ENCODE data around the gene CRABP1.

The CRABP1 gene

DNA sequence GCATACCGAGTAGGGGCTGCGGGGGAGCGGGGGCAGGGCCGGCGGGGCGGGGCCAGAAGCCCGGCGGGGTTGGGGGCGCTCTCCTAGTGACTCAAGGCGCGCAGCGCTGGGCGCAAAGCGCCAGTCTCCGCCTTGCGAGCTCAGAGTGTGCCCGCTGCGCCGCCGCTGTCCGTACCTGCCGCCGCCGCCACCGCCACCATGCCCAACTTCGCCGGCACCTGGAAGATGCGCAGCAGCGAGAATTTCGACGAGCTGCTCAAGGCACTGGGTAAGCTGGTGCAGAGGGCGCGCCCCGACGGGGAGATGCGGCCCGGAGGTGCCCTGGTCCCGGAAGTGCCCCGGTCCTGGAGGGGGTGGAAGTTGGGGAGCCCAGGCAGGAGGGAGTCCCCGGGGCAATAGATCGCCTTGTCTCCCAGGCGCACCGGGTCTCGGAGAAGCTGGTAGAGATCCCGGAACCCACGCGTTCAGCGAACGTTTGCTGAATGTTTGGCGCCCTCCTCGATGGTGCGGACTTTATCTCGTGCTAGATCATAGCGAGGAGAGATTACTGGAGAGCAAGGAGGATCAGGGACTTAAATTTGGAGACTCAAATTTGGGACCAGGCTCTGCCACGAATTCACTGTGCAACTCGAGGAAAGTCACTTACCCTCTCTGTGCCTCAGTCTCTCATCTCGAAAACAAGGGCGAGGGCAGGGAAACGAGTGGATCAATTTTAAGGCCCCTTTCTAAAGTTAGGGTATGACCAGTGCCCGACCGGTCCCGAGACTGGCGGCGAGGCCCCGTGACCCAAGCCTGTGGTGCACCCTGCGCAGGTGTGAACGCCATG is at the start of gene CRABP1:
TSS of gene CRABP1 (plus strand) at position 123 of the 826 bp plus-strand sequence. CDS start at position 199, 76 bp downstream.
- Histone ChIP-seq H3K27me3 (ENCODE audit: control insufficient read depth, insufficient read depth, low read length) (no peaks in the 10 kb centered on the region), H3K9ac (no peak within 1 kb of the TSS), H3K36me3 (ENCODE audit: control insufficient read depth, insufficient read depth, low read length) (no peaks in the 10 kb centered on the region), H2AFZ (no peak within 1 kb of the TSS), H3K4me1 (no peaks in the 10 kb centered on the region), H3K27ac (no peak within 1 kb of the TSS), H3K4me2 (ENCODE audit: low read length) (no peak within 1 kb of the TSS), H3K4me3 (ENCODE audit: low read depth, low read length) (no peak within 1 kb of the TSS), H3K9me3 (ENCODE audit: control insufficient read depth, low read length) (no peaks in the 10 kb centered on the region), H3K79me2 (no peaks in the 10 kb centered on the region)
- TF ChIP-seq, protein P1, sequence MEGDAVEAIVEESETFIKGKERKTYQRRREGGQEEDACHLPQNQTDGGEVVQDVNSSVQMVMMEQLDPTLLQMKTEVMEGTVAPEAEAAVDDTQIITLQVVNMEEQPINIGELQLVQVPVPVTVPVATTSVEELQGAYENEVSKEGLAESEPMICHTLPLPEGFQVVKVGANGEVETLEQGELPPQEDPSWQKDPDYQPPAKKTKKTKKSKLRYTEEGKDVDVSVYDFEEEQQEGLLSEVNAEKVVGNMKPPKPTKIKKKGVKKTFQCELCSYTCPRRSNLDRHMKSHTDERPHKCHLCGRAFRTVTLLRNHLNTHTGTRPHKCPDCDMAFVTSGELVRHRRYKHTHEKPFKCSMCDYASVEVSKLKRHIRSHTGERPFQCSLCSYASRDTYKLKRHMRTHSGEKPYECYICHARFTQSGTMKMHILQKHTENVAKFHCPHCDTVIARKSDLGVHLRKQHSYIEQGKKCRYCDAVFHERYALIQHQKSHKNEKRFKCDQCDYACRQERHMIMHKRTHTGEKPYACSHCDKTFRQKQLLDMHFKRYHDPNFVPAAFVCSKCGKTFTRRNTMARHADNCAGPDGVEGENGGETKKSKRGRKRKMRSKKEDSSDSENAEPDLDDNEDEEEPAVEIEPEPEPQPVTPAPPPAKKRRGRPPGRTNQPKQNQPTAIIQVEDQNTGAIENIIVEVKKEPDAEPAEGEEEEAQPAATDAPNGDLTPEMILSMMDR (IDR thresholded peaks at IDR 0.05) = no peak

DNA sequence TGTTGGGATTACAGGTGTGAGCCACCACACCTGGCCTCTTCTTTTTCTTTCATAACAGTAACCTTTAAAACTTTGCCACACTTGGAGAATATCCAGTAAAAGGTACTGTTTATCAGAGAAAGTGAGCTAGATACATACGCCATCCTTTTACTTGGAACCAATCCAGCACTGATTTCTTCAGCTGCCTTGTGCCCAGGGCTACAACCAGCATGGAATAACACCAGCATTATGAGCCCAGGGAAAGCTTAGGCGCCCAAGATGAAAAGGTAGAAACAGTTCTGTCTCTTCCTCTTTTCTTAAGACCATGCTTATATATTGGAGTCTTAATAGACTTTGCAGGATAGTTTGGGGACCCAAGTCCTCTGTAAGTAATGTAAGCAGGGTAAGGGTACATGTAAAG is 49.1 kb upstream of the CRABP1 start:
- Histone ChIP-seq H3K4me1 (no peaks in the 10 kb centered on the region), H3K36me3 (ENCODE audit: control insufficient read depth, insufficient read depth, low read length) (no peaks in the 10 kb centered on the region), H3K4me3 (ENCODE audit: low read depth, low read length) (no peak overlapping the region), H3K79me2 (no peaks in the 10 kb centered on the region), H3K9ac (no peak overlapping the region), H2AFZ (no peak overlapping the region), H3K27me3 (ENCODE audit: control insufficient read depth, insufficient read depth, low read length) (no peaks in the 10 kb centered on the region), H3K27ac (no peak overlapping the region), H3K4me2 (ENCODE audit: low read length) (no peak overlapping the region), H3K9me3 (ENCODE audit: control insufficient read depth, low read length) (no peaks in the 10 kb centered on the region)
- TF ChIP-seq, protein P1 (IDR thresholded peaks at IDR 0.05) = no peak

DNA sequence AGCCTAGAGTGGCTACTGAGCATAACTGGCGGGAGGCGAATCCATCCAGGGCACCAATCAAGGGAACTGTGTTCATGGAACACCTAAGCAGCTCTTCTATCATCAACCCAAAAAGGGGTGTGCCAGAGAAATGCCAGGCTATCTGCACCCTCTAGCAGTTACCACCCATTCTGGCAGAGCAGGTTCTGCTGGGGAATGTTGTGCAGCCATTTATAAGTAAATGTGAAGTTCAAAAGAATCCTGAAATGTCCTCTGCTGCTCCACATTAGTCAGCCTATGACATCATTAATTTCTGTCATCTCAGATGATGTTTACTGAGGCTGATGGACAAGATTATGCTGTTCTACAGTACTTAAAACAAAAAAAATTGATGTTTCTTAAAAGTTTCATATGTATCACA is 48.5 kb upstream of the CRABP1 start:
- Histone ChIP-seq H3K36me3 (ENCODE audit: control insufficient read depth, insufficient read depth, low read length) (no peaks in the 10 kb centered on the region), H3K4me1 (no peaks in the 10 kb centered on the region), H3K4me2 (ENCODE audit: low read length) (no peak overlapping the region), H3K9ac (no peak overlapping the region), H3K4me3 (ENCODE audit: low read depth, low read length) (no peak overlapping the region), H3K9me3 (ENCODE audit: control insufficient read depth, low read length) (no peaks in the 10 kb centered on the region), H2AFZ (no peak overlapping the region), H3K27ac (no peak overlapping the region), H3K79me2 (no peaks in the 10 kb centered on the region), H3K27me3 (ENCODE audit: control insufficient read depth, insufficient read depth, low read length) (no peaks in the 10 kb centered on the region)
- TF ChIP-seq, protein P1 (IDR thresholded peaks at IDR 0.05) = no peak

DNA sequence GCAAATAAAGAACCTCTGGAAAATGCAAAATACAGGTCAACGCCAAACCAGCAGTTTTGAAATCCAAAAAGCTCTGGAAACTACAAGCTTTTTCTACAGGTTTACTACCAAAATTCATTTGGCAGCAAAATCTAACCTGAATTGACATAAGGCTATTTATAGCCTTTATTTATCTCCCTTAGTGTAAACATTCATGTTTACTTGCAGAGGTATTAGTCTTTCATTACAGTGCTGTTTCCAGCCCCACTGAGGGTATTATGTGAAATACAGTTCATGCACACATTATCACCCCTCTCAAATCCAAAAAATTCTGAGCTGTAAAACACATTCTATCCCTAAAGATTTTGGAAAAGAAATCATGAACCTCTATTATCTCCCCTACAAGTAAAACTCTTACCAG is 47.9 kb upstream of the CRABP1 start:
- H3K9me3 ChIP-seq (ENCODE audit: control insufficient read depth, low read length) = no peaks in the 10 kb centered on the region
- no peak overlapping the region for H3K4me2 ChIP-seq (ENCODE audit: low read length)
- no peak overlapping the region for H3K27ac ChIP-seq
- no peak overlapping the region for H3K9ac ChIP-seq
- no peak overlapping the region for H3K4me3 ChIP-seq (ENCODE audit: low read depth, low read length)
- TF ChIP-seq, protein P1 (IDR thresholded peaks at IDR 0.05) = no peak
- H2AFZ ChIP-seq = no peak overlapping the region
- H3K79me2 ChIP-seq = no peaks in the 10 kb centered on the region
- H3K27me3 ChIP-seq (ENCODE audit: control insufficient read depth, insufficient read depth, low read length) = no peaks in the 10 kb centered on the region
- H3K36me3 ChIP-seq (ENCODE audit: control insufficient read depth, insufficient read depth, low read length) = no peaks in the 10 kb centered on the region
- no peaks in the 10 kb centered on the region for H3K4me1 ChIP-seq
